Measurements from ENCODE around the gene MACROD2. TPM values are rescaled to one million over a fixed set of nuclear protein-coding genes. Genes with fewer than 3 reads are reported as not detected.
"Not testable (repeated sequence)": the region's sequence is repeated elsewhere in the genome, so short reads cannot be mapped to it uniquely, and the experiment has no call there.

MACROD2 gene
- total RNA-seq, 1 donor = 1.3 TPM

DNA sequence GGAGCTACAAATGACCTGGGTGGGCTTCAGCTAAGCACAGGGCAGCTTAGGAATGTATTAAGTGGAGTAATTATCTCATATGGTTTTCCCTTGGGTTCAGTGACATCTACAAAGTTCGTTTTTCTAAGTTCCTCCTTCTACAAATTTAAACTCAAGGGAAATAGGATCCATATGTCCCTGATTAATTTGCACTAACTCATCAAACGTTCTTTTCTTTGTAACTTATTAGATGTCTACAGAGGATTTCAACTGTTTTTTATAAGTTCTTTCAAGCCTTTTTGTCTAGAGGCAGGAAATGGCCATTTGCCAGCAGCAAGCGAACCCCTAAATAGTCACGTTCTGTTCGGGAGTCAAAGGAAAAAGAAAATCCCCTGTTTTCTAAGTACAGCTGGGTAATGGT is 1517.6 kb downstream of the MACROD2 start:
- H3K4me3 ChIP-seq (ENCODE audit: low read depth, low read length) = no peak overlapping the region
- no peak for DNase-seq (ENCODE audit: low read depth)
- TF ChIP-seq, protein P1, sequence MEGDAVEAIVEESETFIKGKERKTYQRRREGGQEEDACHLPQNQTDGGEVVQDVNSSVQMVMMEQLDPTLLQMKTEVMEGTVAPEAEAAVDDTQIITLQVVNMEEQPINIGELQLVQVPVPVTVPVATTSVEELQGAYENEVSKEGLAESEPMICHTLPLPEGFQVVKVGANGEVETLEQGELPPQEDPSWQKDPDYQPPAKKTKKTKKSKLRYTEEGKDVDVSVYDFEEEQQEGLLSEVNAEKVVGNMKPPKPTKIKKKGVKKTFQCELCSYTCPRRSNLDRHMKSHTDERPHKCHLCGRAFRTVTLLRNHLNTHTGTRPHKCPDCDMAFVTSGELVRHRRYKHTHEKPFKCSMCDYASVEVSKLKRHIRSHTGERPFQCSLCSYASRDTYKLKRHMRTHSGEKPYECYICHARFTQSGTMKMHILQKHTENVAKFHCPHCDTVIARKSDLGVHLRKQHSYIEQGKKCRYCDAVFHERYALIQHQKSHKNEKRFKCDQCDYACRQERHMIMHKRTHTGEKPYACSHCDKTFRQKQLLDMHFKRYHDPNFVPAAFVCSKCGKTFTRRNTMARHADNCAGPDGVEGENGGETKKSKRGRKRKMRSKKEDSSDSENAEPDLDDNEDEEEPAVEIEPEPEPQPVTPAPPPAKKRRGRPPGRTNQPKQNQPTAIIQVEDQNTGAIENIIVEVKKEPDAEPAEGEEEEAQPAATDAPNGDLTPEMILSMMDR (IDR thresholded peaks at IDR 0.05; ENCODE audit: insufficient read depth, low read length) = no peak

DNA sequence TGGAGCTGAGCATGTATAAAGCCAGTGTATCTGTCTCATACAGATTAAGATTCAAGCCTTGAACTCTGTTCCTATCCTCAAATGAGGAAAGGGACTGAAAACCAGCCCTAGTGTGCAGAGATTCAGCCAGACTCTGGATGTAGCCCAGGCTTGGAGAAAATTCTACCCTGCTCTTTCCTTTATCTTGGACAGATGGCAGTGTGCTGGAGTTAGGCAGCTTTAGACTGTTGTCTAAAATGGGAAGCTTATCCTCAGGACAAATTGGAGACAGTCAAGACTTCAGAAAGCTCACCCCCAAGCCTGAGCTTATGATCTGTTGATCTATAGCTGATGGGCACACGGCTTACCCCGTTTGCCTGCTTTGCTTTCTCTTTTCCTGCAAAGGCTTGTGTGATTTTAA is 1520.4 kb downstream of the MACROD2 start:
- TF ChIP-seq, protein P1 (IDR thresholded peaks at IDR 0.05; ENCODE audit: insufficient read depth, low read length) = no peak
- no peak for DNase-seq (ENCODE audit: low read depth)
- no peak overlapping the region for H3K4me3 ChIP-seq (ENCODE audit: low read depth, low read length)

DNA sequence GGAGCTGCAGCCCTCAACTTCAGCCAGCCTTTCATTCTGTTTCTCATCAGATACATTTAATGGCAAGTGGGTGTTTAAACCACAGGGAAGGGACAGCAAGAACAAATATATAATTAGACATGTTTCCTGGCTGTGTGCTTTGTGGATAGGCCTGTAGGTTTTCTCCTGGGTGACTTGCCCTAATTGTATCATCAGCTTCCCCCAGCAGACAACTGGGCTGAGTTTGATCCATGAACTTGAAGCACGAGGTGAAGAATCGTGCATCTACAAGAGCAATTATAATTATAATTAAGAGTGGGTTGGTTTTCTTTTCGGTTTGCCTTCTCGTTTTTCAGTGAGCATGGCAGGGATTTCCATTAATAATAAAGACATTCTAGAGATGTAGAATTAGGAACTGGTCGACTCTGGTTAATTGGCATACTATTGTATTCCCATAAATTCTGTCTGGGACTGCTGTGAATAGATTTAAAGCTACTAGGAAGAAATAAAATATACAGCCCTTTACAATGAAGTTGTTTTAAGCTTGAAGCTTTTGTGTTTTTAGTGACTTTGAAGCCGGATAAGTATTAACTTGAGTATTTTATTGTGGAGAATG is 1525.7 kb downstream of the MACROD2 start:
- DNase-seq (ENCODE audit: low read depth) = no peak
- H3K4me3 ChIP-seq (ENCODE audit: low read depth, low read length) = no peak overlapping the region
- TF ChIP-seq, protein P1 (IDR thresholded peaks at IDR 0.05; ENCODE audit: insufficient read depth, low read length) = no peak

DNA sequence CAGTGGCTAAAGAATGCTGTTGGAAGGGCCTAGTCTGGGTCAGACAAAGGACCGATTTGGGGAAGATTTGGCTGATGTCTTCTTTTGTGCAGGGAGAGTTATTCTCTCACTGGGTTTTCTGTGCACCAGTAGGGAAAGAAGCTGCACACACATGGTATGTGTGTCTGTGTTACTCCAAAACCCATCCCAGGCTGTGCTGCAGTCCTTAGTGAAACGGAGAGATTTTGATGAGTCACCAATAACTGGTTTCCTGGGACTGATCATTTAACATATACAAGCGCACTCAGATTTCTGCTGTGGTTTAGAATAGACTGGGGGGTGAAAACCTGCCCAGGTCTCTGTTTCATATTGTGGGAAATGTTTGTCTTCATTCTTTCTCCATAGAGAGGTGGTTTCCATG is 1528.1 kb downstream of the MACROD2 start:
- no peak overlapping the region for H3K4me3 ChIP-seq (ENCODE audit: low read depth, low read length)
- DNase-seq (ENCODE audit: low read depth) = no peak
- TF ChIP-seq, protein P1 (IDR thresholded peaks at IDR 0.05; ENCODE audit: insufficient read depth, low read length) = no peak

DNA sequence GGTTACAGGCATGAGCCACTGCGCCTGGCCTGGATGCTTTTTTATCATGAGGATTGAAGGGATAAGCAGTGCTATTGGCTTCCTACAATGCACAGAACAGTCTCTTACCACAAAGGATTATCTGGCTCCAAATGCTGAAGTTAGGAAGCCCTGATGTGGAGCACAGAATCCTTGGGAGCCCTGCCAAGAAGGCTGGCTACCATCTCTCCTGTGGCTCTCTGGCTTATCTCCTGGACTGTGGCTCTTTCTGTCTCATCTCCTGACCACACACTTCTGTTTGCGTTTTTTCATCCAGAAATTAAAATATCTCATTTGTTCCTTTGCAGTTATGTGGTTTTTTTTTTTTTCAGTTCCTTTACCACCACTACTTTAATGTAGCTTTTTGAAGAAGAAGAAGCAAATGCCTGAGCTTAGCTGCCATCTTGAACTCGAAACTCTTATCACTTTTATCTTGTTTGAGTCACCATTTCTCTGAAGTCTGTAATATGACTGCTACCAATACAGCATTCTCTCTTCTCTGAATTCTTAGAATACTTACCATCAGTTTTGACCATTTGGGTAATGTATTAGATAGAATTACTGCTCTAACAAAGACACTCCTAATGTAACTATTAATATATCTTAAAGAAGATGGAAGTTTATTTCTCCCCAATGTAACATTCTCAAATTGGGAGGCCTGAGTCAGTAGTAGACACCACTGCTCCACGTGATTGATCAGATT is 1533.2 kb downstream of the MACROD2 start:
- no peak overlapping the region for H3K4me3 ChIP-seq (ENCODE audit: low read depth, low read length)
- no peak for DNase-seq (ENCODE audit: low read depth)
- TF ChIP-seq, protein P1 (IDR thresholded peaks at IDR 0.05; ENCODE audit: insufficient read depth, low read length) = no peak

DNA sequence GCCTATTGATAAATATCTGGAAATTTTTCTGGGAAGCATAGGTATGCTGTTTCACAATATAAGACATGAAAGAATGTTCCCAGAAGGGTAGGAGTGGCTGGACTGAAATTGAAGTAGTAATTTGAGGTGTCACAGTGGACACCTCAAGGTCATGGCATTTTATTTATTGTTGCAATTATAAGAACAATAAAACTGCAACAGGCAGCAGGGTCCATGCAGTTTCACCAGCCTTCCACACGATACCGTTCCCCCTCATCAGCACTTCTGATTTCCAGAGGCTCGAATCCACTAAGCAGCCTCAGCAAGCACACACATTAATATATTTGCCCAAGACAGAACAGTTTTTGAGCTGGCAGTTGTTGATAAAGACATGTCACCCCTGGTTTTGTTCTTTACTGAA is 1540.5 kb downstream of the MACROD2 start:
- DNase-seq (ENCODE audit: low read depth) = no peak
- TF ChIP-seq, protein P1 (IDR thresholded peaks at IDR 0.05; ENCODE audit: insufficient read depth, low read length) = no peak
- H3K4me3 ChIP-seq (ENCODE audit: low read depth, low read length) = no peak overlapping the region

DNA sequence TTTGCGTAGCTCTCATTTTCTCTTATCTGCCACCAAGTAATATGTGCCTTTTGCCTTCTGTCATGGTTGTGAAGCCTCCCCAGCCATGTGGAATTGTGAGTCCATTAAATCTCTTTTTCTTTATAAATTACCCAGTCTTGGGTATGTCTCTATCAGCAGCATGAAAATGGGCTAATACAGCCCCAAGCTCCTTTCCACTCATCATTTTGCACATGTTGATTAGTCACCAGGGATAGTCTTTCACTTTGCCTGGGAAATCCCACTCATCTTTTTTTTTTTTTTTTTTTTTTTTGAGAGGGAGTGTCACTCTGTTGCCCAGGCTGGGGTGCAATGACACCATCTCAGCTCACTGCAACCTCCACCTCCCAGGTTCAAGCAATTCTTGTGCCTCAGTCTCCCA is 1541.9 kb downstream of the MACROD2 start:
- not testable (repeated sequence) for H3K4me3 ChIP-seq (ENCODE audit: low read depth, low read length); DNase-seq (ENCODE audit: low read depth)
